HG02840 (cell line): ENCODE data around the gene SPRED1.
"Not testable (repeated sequence)": the region's sequence is repeated elsewhere in the genome, so short reads cannot be mapped to it uniquely, and the experiment has no call there.

Source experiments
- ATAC-seq: cut with Tn5 transposase; IDR thresholded peaks from one replicate; pipeline ENCODE4 v1.9.1; 2021; ENCODE audit warnings: mild to moderate bottlenecking, moderate library complexity, moderate number of reproducible peaks; ENCODE audit not compliant: unreplicated experiment, low FRiP score

The SPRED1 gene

DNA sequence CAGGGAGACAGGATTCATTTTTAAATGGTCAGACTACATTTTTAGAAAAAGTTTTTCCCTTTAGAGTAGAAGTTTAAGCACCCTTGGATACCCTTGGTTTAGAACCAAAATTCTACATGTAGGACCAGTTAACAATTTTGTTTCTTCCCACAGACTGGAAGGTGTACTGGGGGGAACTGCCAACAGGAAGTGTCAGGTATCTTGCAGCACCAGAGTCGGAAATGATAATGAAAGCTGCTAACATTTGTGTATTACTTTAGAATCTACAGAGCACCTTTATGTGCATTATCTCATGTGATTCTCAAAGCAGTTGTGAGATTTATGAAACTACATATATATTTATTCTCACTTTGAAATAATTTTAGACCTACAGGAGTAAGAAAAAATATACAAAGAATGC is 21.5 kb downstream of the SPRED1 start:
- ATAC-seq = no peak

DNA sequence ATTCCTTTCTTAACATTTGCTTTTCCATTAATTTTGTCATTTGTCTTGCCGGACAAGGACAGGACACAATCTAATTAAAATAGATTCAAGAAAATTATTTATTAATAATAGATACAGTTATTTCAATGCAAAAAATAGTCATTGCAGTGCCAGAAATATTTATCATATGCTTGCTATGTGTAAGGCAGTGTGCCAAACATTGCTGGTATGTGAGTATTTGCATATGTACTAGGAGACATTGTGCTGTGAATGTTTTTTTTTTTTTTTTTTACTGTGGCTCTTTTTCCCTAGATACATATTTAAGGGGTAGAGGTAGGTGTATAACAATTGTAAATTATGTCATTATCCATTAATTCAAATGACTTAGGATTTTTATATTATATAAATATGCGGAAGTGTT is 23.3 kb downstream of the SPRED1 start:
- ATAC-seq = no peak

DNA sequence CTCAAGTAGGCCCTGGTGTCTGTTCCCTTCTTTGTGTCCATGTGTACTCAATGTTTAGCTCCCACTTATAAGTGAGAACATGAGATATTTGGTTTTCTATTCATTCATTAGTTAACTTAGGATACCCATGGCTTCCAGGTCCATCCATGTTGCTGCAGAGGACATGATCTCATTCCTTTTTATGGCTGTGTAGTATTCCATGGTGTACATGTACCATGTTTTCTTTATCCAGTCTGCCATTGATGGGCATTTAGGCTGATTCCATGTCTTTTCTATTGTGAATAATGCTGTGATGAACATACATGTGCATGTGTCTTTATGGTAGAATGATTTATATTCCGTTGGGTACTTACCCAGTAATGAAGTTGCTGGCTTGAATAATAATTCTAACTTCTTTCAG is 24.6 kb downstream of the SPRED1 start:
- ATAC-seq = not testable (repeated sequence)

DNA sequence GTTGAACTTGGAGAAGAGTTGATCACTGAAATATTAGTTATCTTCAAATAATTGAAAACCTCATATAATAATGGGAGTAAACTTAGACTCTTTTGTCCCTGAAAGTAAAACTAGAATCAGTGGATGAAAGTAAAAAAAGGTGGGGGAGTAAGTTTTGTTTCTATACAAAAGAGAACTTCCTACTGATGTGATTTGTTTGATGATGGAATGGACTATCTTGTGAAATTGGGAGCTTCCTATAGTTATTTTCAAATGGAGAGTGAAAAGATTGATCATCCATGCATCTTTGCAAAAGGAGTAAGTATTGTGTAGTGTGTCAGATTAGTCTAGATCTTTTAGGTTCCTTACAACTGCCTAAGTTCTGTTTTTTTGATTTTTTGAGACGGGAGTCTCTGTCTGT is 28.4 kb downstream of the SPRED1 start:
- ATAC-seq = no peak

DNA sequence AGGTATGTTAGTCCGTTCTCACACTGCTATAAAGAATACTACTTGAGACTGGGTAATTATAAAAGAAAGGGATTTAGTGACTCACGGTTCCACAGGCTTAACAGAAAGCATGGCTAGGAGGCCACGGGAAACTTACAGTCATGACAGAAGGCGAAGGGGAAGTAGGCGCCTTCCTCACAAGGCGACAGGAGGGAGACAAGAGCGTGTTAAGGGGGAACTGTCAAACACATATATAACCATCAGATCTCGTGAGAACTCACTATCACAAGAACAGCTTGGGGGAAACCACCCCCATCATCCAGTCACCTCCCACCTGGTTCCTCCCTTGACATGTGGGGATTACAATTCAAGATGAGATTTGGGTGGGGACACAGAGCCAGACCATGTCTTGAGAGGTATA is 30.4 kb downstream of the SPRED1 start:
- ATAC-seq = no peak

DNA sequence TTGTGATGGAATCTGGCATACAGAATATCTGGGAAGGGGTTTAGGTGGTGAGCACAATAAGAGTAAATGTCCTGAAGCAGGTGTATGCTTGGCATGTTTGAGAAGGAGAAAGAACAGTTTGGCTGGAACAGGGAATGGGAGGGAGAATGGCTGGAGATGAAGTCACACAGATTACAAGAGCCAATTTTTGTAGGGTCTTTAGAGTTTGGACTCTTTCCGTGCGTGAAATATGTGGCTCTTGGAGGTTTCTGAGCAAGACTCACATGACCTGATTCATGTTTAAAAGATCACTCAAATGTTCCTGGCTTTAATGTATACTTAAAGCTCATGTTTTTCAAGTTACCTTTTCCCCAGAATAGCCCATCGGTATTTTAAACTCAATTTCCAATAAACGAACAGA is 32.8 kb downstream of the SPRED1 start:
- no peak for ATAC-seq

DNA sequence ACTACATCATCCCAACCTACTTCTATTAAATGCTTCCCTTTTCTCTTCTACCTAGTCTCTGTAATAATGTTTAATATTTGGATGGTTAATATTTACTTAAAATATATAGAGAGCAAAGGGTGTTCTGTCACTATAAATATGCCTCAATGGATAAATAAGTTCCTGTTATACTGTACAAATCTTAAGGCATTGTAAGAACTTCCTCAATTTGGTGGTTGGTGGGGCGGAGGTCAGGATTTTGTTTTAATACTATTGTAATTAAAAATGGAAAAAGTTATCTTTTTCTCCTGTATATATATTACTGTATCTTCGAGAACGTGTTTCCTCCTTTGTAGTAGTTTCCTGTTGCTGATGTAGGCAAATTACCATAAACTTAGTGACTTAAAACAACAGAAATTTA is 41.5 kb downstream of the SPRED1 start:
- ATAC-seq = no peak

DNA sequence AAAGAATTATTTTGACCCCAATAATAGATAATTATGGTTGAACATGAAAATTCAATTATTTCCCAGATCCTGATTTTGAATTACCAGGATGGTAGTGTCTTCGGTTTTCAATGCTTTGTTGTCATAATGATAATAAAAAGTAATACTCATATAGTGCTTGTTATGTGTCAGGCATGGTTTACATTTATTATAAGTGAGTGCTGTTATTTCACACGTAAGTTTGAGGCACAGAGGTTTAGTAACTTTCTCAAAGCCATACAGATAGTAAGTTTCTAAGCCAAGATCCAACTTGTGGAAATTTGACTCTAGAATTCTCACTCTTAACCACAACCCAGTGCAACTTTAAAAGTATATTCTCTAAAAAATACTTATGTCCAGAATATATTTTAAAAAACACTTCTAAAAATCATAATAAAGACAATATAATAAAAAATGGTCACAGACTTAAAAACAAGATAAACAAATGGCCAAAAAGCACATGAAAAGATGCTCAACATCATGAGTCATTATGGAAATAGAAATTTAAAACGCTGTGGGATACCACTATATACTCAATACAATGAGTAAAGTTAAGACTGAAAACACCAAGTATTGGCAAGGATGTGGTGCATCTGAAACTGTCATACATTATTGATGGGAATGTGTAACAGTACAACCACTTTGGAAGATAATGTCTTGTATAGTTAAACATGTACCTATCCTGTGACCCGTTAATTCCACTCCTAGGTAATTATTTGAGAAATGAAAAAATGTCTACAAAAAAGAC is 45.2 kb downstream of the SPRED1 start:
- no peak for ATAC-seq

DNA sequence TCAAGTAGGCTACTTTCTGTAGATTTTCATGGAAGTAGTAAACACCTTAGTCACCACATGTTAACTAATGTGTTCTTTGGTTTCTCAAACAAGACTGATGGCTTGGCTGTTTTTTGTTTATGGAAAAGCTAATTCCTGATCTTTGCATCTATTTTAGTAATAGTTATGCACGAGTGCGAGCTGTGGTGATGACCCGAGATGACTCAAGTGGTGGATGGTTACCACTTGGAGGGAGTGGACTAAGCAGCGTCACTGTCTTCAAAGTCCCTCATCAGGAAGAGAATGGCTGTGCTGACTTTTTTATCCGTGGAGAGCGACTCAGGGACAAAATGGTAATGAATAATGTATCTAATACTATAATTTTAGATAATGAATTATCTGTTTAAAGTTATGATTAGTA is 46.6 kb downstream of the SPRED1 start:
- no peak for ATAC-seq

DNA sequence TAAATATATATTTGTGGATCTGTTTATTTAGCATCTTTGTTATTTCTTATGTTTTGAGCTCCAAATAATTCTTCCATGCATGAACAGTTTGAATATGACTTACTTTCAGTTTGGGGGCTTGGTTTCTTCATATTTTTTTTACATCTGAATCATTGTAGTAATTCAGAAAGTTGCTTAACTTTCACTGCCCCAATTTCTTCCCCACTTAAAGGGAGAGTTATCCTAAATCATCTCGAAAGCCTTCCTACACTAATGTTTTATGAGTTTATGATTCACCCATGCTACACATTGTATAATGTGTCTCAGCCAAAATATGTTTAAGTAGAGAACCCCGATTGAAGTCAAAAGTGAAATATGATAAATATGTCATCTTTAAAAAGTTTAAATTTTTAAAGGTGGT is 47.8 kb downstream of the SPRED1 start:
- ATAC-seq = no peak

DNA sequence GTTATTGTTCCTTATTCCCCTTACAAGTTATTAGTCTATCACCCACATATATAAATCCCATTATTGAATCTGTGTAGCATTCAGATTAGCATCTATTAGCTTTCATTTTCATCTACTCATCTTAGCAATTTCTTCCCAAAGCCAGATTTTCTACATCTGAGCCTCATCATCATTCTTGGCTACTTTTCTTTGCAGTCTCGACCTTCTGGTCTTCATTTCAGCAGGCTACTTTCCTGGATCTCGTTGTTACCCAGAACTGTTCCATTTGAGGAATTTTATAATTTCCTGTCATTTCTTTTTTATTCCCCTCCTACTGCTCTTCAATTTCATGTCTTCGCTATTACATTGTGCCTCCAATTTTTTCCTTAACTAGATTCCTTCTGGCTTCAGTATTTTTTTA is 51.8 kb downstream of the SPRED1 start:
- no peak for ATAC-seq

DNA sequence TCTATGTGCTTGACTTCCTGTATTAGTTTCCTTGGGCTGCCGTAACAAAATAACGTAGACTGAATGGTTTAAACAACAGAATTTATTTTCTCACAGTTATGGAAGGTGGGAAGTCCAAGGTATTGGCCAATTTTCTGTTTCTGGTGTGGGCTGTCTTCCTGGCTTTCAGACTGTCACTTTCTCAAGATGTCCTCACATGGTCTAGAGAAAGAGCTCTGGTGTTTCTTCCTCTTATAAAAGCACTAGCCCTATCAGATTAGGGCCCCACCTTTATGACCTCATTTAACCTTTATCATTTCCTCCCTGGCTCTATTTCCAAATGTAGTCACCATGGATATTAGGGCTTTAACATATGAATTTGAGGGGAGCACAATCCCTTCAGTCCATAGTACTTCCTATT is 54.6 kb downstream of the SPRED1 start:
- no peak for ATAC-seq

DNA sequence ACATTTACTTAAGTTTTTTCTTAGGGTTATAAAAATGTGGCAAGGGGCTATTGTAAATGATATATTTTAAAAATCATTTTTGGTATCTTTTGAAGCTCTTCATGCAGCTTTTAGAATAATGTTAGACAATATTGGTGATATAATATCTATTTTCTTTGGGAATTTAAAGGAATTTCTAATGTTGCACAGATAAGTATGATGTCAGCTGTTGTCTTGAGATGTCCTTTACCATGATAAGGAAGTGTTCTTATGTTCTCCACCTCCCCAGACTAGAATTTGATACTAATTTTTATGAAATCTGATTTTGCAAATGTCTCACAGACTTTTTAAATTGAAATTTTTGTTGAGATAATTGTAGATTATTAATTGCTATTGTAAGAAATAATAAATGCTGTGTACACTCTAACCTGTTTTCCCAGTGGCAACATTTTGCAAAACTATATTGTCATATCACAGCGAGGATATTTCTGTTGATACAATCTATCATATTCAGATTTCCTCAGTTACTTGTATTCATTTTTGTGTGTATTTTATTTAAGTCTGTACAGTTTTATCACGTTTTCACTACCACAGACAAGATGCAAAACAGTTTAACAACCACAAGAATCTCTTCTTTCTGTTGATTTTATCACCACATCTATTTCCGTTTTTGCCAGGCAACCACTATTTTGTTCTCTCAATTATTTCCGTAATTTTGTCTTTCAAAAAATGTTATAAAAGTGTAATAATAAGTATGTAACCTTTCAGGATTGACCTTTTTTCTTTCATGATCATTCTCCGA is 55.4 kb downstream of the SPRED1 start:
- ATAC-seq = no peak

DNA sequence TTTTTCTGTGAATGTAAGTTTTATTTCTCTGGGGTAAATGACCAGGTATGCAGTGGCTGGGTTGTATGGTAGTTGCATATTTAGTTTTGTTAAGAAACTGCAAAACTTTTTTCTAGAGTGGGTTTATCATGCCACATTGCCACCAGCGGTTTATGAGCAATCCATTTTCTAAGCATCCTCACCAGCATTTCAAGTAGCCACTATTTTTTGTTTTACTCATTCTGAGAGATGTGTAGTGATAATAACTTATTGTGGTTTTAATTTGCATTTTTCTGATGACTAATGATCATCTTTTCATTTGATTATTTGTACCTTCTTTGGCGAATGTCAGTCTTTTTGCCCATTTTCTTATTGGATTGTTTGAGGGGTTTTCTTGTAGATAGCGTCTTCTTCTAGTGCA is 56.2 kb downstream of the SPRED1 start:
- no peak for ATAC-seq

DNA sequence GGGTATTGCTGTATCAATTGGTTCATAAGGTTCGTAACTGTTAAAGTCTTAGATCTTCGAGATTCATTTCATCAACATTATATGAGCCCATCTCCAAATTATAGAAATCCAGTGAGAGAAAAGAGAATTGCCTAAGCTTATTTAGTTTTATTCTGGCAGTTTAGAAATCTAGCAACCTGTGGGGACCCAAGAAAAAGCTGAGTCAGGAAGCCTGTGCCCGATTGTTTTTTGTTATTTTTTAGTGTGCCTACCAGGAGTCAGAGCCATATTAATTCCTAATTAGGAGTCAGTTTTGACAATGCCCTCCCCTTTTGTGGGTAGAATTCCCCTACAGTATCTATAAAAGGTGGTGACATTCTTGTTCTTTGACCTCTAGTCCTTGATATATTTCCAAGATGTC is 59.6 kb downstream of the SPRED1 start:
- no peak for ATAC-seq

DNA sequence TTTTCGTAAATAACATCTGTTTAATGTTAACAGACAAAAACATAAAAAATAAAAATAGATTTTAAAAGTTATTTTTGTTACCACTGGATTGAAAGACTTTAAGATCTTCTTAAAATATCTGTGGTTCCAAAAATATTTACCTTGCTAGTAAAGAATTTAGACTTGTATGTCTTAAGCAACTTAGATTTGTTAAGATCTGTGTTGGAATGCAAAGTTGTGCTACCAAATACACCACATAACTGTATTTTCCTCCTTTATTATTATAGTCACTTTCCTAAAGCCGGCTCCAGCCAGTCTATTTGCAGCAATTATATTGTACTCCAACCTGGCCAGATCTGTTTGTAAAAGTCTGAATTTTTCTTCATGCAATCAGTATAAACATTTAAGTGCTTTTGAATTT is 63.7 kb downstream of the SPRED1 start:
- ATAC-seq = no peak

DNA sequence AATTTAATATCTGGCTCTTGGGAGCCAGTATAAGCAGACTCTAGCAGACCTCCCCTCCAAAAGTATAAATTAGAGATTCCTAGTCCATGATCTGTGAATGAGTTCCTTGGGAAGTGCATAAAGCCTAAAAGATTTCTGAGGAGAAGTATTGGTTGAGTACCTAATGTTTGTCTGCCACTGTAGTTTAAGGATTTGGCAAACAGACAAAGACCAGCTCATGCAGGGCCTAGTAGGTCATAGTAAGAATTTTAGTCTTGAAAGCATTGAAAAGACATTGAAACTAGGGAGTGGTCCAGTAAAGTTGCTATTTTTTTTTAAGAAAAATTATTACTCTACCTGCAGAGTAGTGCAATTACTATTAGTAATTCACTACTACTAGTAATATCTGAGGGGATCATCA is 67.5 kb downstream of the SPRED1 start:
- ATAC-seq = no peak

DNA sequence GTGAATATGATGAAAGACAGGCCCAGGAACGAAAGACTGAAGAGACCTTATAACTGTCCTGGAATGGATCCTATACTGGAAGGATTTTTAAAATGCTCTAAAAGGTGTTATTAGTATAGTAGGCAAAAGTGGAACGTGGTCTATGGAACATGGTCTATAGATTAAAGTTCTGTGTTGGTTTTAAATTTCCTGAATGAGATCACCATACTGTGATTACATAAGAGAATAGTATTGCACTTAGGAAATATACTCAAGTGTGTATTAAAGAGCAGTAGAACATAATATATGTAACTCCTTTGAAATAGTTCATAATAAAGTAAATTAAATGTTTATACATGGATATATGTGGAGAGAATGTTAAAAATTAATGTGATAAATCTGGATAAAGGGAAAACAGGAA is 68.2 kb downstream of the SPRED1 start:
- ATAC-seq = no peak

DNA sequence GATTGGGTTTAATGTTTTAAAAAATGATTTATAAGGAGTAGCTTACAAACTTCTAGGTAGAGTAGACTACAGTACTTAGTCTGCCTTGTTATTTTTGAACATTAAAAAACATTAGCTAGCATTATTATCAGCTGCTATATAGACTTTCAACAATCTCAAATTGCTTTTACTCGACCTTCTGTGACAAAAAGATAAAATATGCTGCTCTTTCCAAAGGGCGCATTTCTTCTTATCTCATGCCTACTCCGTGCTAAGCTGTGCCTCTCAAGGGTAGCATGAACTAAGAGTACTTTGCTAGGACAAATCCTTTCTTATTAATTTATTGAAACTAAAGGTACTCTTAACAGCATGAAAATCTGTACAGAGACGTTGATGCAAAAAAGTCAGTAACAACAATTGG is 71.3 kb downstream of the SPRED1 start:
- ATAC-seq = no peak

DNA sequence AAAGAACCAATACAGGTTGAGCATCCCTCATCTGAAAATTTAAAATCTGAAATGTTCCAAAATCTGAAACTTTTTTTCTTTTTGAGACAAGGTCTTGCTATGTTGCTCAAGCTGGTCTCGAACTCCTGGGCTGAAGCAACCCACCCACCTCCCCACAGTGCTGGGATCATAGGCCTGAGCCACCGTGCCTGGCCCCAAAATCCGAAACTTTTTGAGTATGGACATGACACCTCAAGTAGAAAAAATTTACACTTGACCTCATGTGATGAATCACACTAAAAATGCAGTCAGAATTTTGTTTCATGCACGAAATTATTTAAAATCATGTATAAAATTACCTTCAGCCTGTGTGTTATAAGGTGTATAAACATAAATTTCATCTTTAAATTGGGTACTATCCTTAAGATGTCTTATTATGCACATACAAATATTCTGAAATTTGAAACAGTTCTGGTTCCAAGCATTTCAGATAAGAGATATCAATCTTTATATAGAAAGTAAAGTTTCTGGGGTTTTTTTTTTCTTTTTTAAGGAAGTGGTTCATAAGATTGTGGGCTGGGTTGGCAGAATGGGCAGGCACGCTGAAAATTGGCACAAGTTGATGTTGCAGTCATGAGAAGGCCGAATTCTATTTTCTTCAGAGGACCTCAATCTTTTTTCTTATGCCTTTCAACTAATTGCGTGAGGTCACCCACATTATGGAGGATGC is 72.5 kb downstream of the SPRED1 start:
- ATAC-seq = no peak

DNA sequence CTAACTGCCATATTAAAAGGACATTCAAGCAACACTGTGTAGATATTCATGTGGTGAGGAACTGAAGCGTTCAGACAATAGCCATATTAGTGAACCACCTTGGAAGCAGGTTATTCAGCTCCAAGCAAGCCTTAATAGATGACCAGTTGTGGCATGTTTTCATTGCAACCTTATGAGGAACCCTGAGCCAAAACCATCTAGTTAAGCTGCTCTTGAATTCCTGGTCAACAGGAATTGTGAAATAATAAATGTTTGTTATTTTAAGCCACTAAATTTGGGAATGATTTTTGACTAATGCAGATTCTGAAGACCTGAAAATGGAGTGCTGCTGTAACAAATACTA is 73.0 kb downstream of the SPRED1 start:
- no peak for ATAC-seq

DNA sequence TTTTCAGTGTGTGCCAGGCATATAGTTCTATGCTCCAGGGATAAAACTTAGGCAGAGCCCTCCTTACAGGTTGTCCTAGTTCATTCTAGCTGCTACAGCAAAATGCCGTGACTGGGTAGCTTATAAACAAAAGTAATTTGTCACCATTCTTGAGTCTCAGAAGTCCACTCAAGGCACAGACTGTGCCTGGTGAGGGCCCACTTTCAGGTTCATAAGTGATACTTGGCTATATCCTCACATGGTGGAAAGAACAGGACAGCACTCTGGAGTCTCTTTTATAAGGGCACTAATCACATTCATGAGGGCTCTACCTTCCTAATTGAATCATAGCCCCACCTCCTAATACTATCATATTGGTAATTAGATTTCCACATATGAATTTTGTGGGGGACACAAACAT is 80.1 kb downstream of the SPRED1 start:
- ATAC-seq = no peak
